HG03175 (cell line): ENCODE results near the gene LAMB4.
A peak's percentile ranks its signal among the peaks of the same experiment; 100 is the strongest.

Source experiments
- ATAC-seq: cut with Tn5 transposase; IDR thresholded peaks from one replicate; pipeline ENCODE4 v1.9.1; 2021; ENCODE audit warnings: mild to moderate bottlenecking, moderate library complexity; ENCODE audit not compliant: unreplicated experiment

The LAMB4 gene

GRCh38 chr7:108130261-108130660, at the start of gene LAMB4:
Gene LAMB4 (minus strand): TSS chr7:108130361. CDS start chr7:108123164, 7,197 bp downstream.
- ATAC-seq = no peak

- ATAC-seq = no peak
These were observed 48.2 kb upstream of the LAMB4 start for GRCh38 chr7:108178398-108178797.

- no peak for ATAC-seq
These were observed 41.0 kb upstream of the LAMB4 start for GRCh38 chr7:108171164-108171563.

GRCh38 chr7:108170251-108170650, 40.1 kb upstream of the LAMB4 start:
- ATAC-seq = no peak

GRCh38 chr7:108167460-108167859, 37.3 kb upstream of the LAMB4 start:
- no peak for ATAC-seq

GRCh38 chr7:108166687-108167086, 36.5 kb upstream of the LAMB4 start:
- ATAC-seq = no peak

- no peak for ATAC-seq
These were observed 35.6 kb upstream of the LAMB4 start for GRCh38 chr7:108165723-108166122.

GRCh38 chr7:108164946-108165345, 34.8 kb upstream of the LAMB4 start:
- no peak for ATAC-seq

GRCh38 chr7:108164342-108164741, 34.2 kb upstream of the LAMB4 start:
- ATAC-seq = no peak

- no peak for ATAC-seq
These were observed 28.6 kb upstream of the LAMB4 start for GRCh38 chr7:108158776-108159175.

- ATAC-seq = no peak
These were observed 27.6 kb upstream of the LAMB4 start for GRCh38 chr7:108157606-108158335.

- ATAC-seq = no peak
These were observed 26.9 kb upstream of the LAMB4 start for GRCh38 chr7:108156897-108157605.

GRCh38 chr7:108152198-108152597, 22.0 kb upstream of the LAMB4 start:
- no peak for ATAC-seq

GRCh38 chr7:108149908-108150307, 19.7 kb upstream of the LAMB4 start:
- no peak for ATAC-seq

GRCh38 chr7:108149119-108149518, 19.0 kb upstream of the LAMB4 start:
- ATAC-seq = no peak

GRCh38 chr7:108147031-108147563, 16.9 kb upstream of the LAMB4 start:
- no peak for ATAC-seq

GRCh38 chr7:108146070-108146842, 16.1 kb upstream of the LAMB4 start:
- ATAC-seq = peak; percentile 64

GRCh38 chr7:108145401-108145800, 15.2 kb upstream of the LAMB4 start:
- no peak for ATAC-seq

- ATAC-seq = no peak
These were observed 14.8 kb upstream of the LAMB4 start for GRCh38 chr7:108144931-108145330.

- no peak for ATAC-seq
These were observed 13.7 kb upstream of the LAMB4 start for GRCh38 chr7:108143658-108144420.
